ENCODE measurements around the gene STON1.
"Not testable (repeated sequence)": the region's sequence is repeated elsewhere in the genome, so short reads cannot be mapped to it uniquely, and the experiment has no call there.

The STON1 gene

DNA sequence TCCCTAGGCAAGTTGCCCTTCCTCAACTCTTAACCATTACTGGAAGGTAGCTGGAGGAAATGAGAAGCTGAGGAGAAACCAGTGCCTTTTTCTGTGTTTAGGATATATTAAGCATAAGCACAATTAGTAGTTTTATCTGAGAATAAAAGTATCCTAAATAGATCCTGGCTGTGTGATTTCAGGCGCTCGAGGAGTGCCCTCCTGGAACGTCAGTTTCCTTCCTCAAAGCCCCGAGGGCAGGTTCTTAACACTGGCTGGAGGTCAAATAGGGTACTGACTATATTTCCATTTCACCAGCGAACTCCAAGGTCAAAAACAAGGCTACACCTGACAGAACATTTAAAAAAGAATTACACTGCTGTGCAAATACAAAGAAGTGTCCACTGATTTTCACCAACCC lies 1.5 kb upstream of the STON1 start:
- DNase-seq: no peak

DNA sequence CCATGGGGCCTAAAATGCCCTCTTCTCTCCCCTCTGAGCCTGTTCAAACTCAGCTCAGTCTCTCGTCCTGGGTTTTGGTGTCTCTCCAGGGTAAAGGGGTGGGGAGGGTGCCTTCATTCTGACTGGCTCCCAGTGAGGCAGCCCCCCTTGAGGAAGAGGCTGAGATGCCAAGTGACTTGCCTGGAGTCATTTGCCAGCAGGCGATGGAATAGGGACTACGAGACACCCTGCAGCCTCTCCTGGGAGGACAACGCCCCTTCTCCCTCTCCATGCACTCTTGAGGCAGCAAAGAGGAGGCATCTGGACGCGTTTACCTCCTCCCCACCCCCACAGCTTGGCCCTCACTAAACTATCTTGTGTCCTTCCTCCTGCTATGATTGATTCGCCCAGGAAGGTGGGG lies 760 bp upstream of the STON1 start:
- no peak for DNase-seq

DNA sequence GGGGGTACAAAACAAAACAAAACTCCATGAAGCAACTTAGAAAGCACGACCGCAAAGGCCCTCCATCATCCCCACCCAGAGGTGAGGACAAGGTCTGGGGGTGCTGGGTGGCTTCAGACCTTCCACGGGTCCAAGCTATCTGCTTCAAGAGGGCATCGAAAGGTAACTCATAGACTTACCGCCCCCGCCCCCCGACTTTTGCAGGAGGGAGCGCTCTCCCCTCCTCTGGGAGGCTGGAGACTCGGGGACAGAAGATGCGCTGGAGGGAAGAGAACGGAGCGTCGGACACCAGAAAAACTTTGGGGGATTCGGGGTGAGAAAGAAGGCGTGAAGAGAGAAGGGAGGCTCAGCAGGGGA lies 300 bp upstream of the STON1 start:
- DNase-seq: no peak

DNA sequence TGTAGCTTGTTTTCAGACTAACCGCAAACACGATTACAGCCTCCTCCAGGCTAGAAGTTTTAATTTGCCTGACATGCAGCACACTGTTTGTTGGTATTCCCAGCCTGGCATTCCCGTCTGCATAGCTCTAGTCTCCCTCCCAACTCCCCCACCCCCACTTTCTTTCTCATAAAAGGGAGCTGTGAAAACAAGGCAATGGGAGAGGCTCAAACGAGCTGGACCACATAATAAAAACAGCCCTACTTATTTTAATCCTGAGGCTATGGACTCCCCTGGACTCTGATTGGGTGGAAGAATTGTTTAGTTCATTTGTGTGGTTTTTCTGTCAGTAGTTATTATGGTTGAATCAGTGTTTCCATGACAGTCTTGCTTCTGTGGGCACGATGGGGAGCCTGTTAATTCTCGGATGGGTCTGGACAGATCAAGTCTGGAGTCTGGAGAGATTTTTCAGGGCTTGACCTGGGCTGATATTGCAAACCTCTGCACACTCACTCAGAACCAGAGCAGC lies 1.2 kb downstream of the STON1 start:
- DNase-seq: no peak

DNA sequence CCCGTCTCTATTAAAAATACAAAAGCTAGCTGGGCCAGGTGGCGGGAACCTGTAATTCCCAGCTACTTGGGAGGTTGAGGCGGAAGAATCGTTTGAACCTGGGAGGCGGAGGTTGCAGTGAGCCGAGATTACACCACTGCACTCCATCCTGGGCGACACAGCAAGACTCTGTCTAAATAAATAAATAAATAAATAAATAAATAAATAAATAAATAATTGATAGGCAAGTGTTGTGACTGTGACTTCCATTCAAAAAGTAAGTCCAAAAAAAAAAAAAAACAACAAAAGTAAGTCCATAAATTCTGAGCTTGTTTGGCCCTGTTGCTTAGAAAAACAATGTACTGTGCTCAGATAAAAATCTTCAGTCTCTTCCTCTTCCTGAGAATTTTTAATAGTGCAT lies 2.2 kb downstream of the STON1 start:
- DNase-seq: no peak

DNA sequence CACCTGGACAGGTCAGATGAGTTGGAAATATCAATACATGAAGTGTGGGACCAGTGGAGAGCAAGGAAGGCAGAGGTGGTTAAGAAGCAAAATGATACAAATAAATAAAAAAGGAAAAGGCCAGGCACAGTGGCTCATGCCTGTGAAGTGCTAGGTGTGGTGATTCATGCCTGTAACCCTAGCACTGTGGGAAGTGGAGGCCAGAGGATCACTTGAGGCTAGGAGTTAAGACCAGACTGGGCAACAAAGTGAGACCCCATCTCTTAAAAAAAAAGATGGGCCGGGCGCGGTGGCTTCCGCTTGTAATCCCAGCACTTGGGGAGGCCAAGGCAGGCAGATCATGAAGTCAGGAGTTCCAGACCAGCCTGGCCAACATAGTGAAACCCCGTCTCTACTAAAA lies 2.9 kb downstream of the STON1 start:
- DNase-seq: no peak

- no peak for DNase-seq
These were observed 4.8 kb downstream of the STON1 start for GRCh38 chr2:48534781-48535180.

GRCh38 chr2:48540237-48540935 lies 10.4 kb downstream of the STON1 start:
- DNase-seq: no peak

- no peak for DNase-seq
These were observed 11.9 kb downstream of the STON1 start for GRCh38 chr2:48541666-48542389.

DNA sequence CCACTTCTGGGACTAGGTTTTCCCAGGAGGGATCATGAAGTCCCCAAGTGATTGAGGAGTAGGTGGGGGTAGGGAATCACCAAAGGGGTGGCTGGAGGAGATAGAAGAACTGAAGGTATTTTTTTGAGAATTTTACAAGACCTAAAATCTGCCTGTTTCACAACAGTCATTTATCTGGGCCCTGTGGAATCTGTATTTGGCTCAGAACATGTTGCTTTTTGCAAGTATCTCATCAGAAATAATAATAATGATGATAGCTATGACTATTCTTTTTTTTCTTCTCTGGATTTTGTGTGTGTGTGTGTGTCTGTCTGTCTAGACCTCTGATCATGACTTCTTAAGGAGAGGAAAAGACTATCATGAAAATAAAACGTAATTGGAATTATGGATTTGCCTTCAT lies 13.9 kb downstream of the STON1 start:
- DNase-seq: no peak

- no peak for DNase-seq
These were observed 15.3 kb downstream of the STON1 start for GRCh38 chr2:48545244-48545643.

GRCh38 chr2:48548840-48549239 lies 18.9 kb downstream of the STON1 start:
- DNase-seq: no peak

DNA sequence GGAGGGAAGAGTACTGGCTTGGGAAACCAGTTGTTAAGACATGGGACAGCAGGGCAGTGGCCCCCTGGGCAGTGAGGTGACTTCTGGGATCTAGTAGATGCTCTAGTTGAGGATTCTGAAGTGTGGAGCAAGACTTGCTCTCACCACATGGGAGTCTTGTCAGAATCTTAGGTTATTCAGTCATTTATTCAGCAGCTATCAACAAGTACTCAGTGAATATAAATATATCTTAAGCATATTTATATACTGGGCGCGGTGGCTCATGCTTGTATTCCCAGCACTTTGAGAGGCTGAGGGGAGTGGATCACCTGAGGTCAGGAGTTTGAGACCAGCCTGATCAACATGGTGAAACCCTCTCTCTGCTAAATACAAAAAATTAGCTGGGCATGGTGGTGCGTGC lies 20.0 kb downstream of the STON1 start:
- no peak for DNase-seq

GRCh38 chr2:48551548-48551947 lies 21.6 kb downstream of the STON1 start:
- no peak for DNase-seq

DNA sequence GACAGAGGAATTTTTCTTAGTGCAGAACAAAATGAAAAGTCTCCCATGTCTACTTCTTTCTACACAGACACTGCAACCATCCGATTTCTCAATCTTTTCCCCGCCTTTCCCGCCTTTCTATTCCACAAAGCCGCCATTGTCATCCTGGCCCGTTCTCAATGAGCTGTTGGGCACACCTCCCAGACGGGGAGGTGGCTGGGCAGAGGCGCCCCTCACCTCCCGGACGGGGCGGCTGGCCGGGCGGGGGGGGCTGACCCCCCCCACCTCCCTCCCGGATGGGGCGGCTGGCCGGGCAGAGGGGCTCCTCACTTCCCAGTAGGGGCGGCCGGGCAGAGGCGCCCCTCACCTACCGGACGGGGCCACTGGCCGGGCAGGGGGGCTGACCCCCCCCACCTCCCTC lies 25.1 kb downstream of the STON1 start:
- DNase-seq: not testable (repeated sequence)

- DNase-seq: no peak
These were observed 28.5 kb downstream of the STON1 start for GRCh38 chr2:48558456-48558855.

DNA sequence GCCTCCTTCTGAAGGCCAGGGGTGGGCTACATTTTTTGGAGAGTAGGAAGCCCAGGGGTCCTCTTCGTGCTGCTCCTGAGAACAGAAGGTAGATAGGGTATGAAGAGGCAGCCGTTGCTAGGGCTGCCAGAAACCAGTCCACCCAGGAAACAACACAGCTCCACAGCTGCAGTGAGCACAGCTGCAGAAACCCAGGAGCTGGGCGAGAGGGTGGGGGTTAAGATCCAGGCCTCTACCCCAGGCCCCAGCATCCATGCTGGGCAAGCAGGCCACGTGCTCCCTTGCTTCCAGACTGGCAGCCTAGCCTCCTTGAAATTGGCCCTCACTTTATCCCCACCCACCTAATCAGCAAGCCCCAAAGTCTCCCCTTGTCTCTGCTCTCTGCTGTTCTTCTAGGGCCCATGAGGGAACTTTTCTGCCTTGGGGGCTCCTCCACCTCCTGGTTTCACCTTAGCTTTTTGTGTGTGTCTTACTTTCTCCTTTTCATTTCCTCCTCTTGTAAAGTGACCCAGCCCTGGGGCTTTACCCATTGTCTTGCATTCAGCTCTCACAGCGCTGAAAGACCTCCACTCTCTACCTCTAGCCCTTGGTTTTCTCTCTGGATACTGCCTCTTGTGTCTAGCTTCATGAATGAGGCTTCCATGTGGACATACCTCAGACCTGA lies 30.7 kb downstream of the STON1 start:
- DNase-seq: no peak

DNA sequence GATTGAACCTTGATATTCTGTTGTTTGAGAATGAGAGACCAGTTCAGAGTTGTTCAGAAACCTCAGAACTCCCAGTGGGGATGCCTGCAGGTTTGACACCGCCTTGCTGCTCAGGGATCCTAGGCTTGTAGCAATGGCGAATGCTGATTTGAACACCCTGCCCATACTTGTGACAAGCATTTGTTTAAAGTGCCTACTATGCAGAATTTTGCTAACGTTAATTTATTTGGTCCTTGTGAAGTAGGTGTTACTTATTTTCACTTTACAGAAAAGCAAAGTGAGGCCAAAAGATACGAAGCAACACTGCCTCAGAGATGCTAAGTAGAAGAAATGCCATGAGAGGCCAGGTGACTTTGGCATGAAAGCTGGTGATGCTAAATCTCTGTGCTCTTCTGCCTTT lies 32.3 kb downstream of the STON1 start:
- DNase-seq: no peak

DNA sequence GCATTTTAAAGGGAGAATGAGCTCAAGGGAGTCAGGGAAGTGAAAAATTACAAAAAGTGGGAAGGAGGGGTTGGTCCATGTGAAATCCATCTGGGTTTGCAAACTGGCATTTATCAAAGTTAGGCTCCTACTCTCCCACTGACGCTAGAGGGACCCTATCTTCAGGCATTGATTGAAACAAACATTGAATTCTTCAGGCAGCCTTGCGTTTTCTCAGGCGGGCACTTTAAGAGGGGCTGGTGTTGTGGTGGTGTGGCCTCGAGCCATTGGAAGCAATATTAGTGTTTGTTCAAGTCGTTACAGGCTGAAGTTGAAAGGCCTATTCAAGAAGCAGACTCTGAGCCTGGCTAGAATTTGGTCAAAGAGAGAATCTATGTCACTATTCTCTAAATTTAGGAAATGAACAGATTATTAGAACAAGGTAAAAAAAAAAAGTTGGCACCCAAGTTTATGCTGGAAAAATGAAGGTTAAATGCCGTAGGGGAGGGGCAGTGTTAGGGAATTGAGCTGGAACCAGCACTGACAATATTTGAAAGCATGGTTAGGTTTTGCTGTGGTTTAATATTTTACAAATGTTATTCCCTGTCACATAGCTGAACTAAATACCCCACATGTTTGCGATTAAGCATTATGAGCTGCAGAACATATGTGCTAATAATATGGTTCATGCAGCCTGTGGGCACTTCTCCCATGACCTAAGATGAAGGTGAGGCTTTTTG lies 36.8 kb downstream of the STON1 start:
- no peak for DNase-seq

GRCh38 chr2:48567671-48568070 lies 37.7 kb downstream of the STON1 start:
- DNase-seq: no peak

GRCh38 chr2:48568547-48568946 lies 38.6 kb downstream of the STON1 start:
- DNase-seq: no peak

GRCh38 chr2:48569433-48569832 lies 39.5 kb downstream of the STON1 start:
- DNase-seq: no peak

GRCh38 chr2:48572816-48573215 lies 42.9 kb downstream of the STON1 start:
- DNase-seq: no peak
